ENCODE results near the gene EPHX1. TPM values are rescaled to one million over a fixed set of nuclear protein-coding genes. Genes with fewer than 3 reads are reported as not detected.
A peak's percentile ranks its signal among the peaks of the same experiment; 100 is the strongest.

The EPHX1 gene
- total and polyA plus RNA-seq, 2 donors from 2014 or later: 78.6 to 178 TPM

- intact Hi-C loops (cut with DNase I): no loop called here
- H3K36me3 ChIP-seq (ENCODE audit: control insufficient read depth in 2 of 3, insufficient read depth in 3 of 3, low read length in 3 of 3): no peaks in the 10 kb centered on the region
- H3K9ac ChIP-seq (ENCODE audit: low read length in 3 of 3): no peak overlapping the region
- H3K4me3 ChIP-seq (ENCODE audit: low read length in 3 of 3): no peak overlapping the region
- DNase-seq: no peak
- H3K27me3 ChIP-seq (ENCODE audit: control insufficient read depth, insufficient read depth, low read length): no peaks in the 10 kb centered on the region
- no peak overlapping the region for H3K27ac ChIP-seq (ENCODE audit: low read depth in 2 of 2, low read length in 2 of 2)
- no peak for FAIRE-seq
- peaks cover 0 to 19% (median 14%) of the 10 kb centered on the region in 3 donors for H3K4me1 ChIP-seq (ENCODE audit: control insufficient read depth in 2 of 3, insufficient read depth in 2 of 3, low read depth in 1 of 3, low read length in 3 of 3)
- no peak for TF ChIP-seq CTCF (IDR thresholded peaks at IDR 0.05; ENCODE audit: borderline replicate concordance, extremely low read depth, insufficient read depth)
- no peaks in the 10 kb centered on the region for H3K9me3 ChIP-seq (ENCODE audit: control insufficient read depth in 2 of 3, insufficient read depth in 1 of 3, low read length in 3 of 3)
These were observed 43.8 kb upstream of the EPHX1 start for GRCh38 chr1:225765982-225766674.

GRCh38 chr1:225766967-225767633, 42.8 kb upstream of the EPHX1 start:
- TF ChIP-seq CTCF (IDR thresholded peaks at IDR 0.05; ENCODE audit: borderline replicate concordance, extremely low read depth, insufficient read depth): no peak
- DNase-seq (peak in 4 of 5 donors; percentile 34 to 71 (median 64)), FAIRE-seq (no peak)
- Histone ChIP-seq H3K4me1 (ENCODE audit: control insufficient read depth in 2 of 3, insufficient read depth in 2 of 3, low read depth in 1 of 3, low read length in 3 of 3) (peaks cover 0 to 23% (median 14%) of the 10 kb centered on the region in 3 donors), H3K9ac (ENCODE audit: low read length in 3 of 3) (no peak overlapping the region), H3K4me3 (ENCODE audit: low read length in 3 of 3) (no peak overlapping the region), H3K9me3 (ENCODE audit: control insufficient read depth in 2 of 3, insufficient read depth in 1 of 3, low read length in 3 of 3) (no peaks in the 10 kb centered on the region), H3K36me3 (ENCODE audit: control insufficient read depth in 2 of 3, insufficient read depth in 3 of 3, low read length in 3 of 3) (no peaks in the 10 kb centered on the region), H3K27ac (ENCODE audit: low read depth in 2 of 2, low read length in 2 of 2) (peak overlapping the region in 1 of 2 donors; percentile 36), H3K27me3 (ENCODE audit: control insufficient read depth, insufficient read depth, low read length) (no peaks in the 10 kb centered on the region)
- intact Hi-C loops (cut with DNase I): no loop called here

- Histone ChIP-seq H3K4me3 (ENCODE audit: low read length in 3 of 3) (no peak overlapping the region), H3K9me3 (ENCODE audit: control insufficient read depth in 2 of 3, insufficient read depth in 1 of 3, low read length in 3 of 3) (no peaks in the 10 kb centered on the region), H3K27me3 (ENCODE audit: control insufficient read depth, insufficient read depth, low read length) (no peaks in the 10 kb centered on the region), H3K27ac (ENCODE audit: low read depth in 2 of 2, low read length in 2 of 2) (peak overlapping the region in 1 of 2 donors; percentile 36), H3K9ac (ENCODE audit: low read length in 3 of 3) (no peak overlapping the region), H3K4me1 (ENCODE audit: control insufficient read depth in 2 of 3, insufficient read depth in 2 of 3, low read depth in 1 of 3, low read length in 3 of 3) (peaks cover 0 to 27% (median 14%) of the 10 kb centered on the region in 3 donors), H3K36me3 (ENCODE audit: control insufficient read depth in 2 of 3, insufficient read depth in 3 of 3, low read length in 3 of 3) (no peaks in the 10 kb centered on the region)
- intact Hi-C loops (cut with DNase I): no loop called here
- no peak for FAIRE-seq
- peak; percentile 63 to 93 (median 72) for DNase-seq
- TF ChIP-seq CTCF (IDR thresholded peaks at IDR 0.05; ENCODE audit: borderline replicate concordance, extremely low read depth, insufficient read depth): no peak
These were observed 42.0 kb upstream of the EPHX1 start for GRCh38 chr1:225767634-225768540.

Measured in kidney (tissue), 14 donors.